ENCODE measurements around the gene LCP1.
A peak's percentile ranks its signal among the peaks of the same experiment; 100 is the strongest.

Gene LCP1

GRCh38 chr13:46121597-46122163, 60.3 kb downstream of the LCP1 start:
- H3K4me3 ChIP-seq (ENCODE audit: low read depth, low read length): no peak overlapping the region
- H3K9me3 ChIP-seq: no peaks in the 10 kb centered on the region
- H3K4me1 ChIP-seq: no peaks in the 10 kb centered on the region
- no peak for DNase-seq
- no peaks in the 10 kb centered on the region for H3K27me3 ChIP-seq
- no peaks in the 10 kb centered on the region for H3K36me3 ChIP-seq
- no peak for TF ChIP-seq CTCF (IDR thresholded peaks at IDR 0.05; ENCODE audit: low read depth, low read length)

- no peak for TF ChIP-seq CTCF (IDR thresholded peaks at IDR 0.05; ENCODE audit: low read depth, low read length)
- H3K27me3 ChIP-seq: no peaks in the 10 kb centered on the region
- H3K4me1 ChIP-seq: no peaks in the 10 kb centered on the region
- no peaks in the 10 kb centered on the region for H3K36me3 ChIP-seq
- DNase-seq: no peak
- H3K9me3 ChIP-seq: no peaks in the 10 kb centered on the region
- no peak overlapping the region for H3K4me3 ChIP-seq (ENCODE audit: low read depth, low read length)
Observed at GRCh38 chr13:46121033-46121432, 60.9 kb downstream of the LCP1 start.

GRCh38 chr13:46119883-46120614, 61.9 kb downstream of the LCP1 start:
- H3K9me3 ChIP-seq: no peaks in the 10 kb centered on the region
- no peaks in the 10 kb centered on the region for H3K36me3 ChIP-seq
- H3K4me3 ChIP-seq (ENCODE audit: low read depth, low read length): no peak overlapping the region
- H3K4me1 ChIP-seq: no peaks in the 10 kb centered on the region
- peak; percentile 26 for DNase-seq
- H3K27me3 ChIP-seq: no peaks in the 10 kb centered on the region
- TF ChIP-seq CTCF (IDR thresholded peaks at IDR 0.05; ENCODE audit: low read depth, low read length): no peak

GRCh38 chr13:46116653-46117502, 65.1 kb downstream of the LCP1 start:
- Histone ChIP-seq H3K4me3 (ENCODE audit: low read depth, low read length) (no peak overlapping the region), H3K36me3 (no peaks in the 10 kb centered on the region), H3K27me3 (no peaks in the 10 kb centered on the region), H3K9me3 (no peaks in the 10 kb centered on the region), H3K4me1 (no peaks in the 10 kb centered on the region)
- no peak for DNase-seq
- no peak for TF ChIP-seq CTCF (IDR thresholded peaks at IDR 0.05; ENCODE audit: low read depth, low read length)

GRCh38 chr13:46114613-46115012, 67.4 kb downstream of the LCP1 start:
- DNase-seq: no peak
- H3K4me1 ChIP-seq: no peaks in the 10 kb centered on the region
- H3K9me3 ChIP-seq: no peaks in the 10 kb centered on the region
- TF ChIP-seq CTCF (IDR thresholded peaks at IDR 0.05; ENCODE audit: low read depth, low read length): no peak
- H3K36me3 ChIP-seq: no peaks in the 10 kb centered on the region
- H3K4me3 ChIP-seq (ENCODE audit: low read depth, low read length): no peak overlapping the region
- no peaks in the 10 kb centered on the region; the same call in 1 of the 2 replicates for H3K27me3 ChIP-seq
